A549 (cell line): ENCODE results near the gene MBTPS2. TPM values are rescaled to one million over a fixed set of nuclear protein-coding genes. Genes with fewer than 3 reads are reported as not detected.
A peak's percentile ranks its signal among the peaks of the same experiment; 100 is the strongest.

Experiments
- ATAC-seq, 2 experiments: fragments of 200-7000 bp in 1 of 2; fragments of >200 bp in 1 of 2; cut with Nextera tagmentation in 1 of 2; cut with Tn5 transposase in 1 of 2; 3 replicates each; pipeline versions ENCODE4 v1.8.0 to v1.9.1; 2018 to 2020; ENCODE audit warnings: mild to moderate bottlenecking in 1 of 2, moderate library complexity in 1 of 2
- CTCF ChIA-PET: fragments of 300-600 bp; sonication (Branson Sonifier 250); formaldehyde crosslinking; extraction: SDS; loops from one replicate; lab custom pipeline; 2021; ENCODE audit warnings: antibody characterized with exemption, inconsistent platforms; lab: Yijun Ruan, JAX
- POLR2A ChIA-PET: fragments of 350-600 bp; formaldehyde crosslinking; extraction: SDS; loops from one replicate; lab custom pipeline; 2021; ENCODE audit warnings: antibody characterized with exemption, inconsistent platforms; lab: Yijun Ruan, JAX
- DNase-seq, 2 experiments: peaks; one replicate each; pipeline versions ENCODE4 v3.0.0 to v3.0.0-alpha.2; 2011 to 2016; ENCODE audit warnings: low read depth in 1 of 2, low spot score in 1 of 2
- FAIRE-seq: peaks from 2 replicates; lab custom pipeline; 2011; peaks lifted over from hg19 to GRCh38; lab: Jason Lieb, UNC
- H3K27ac ChIP-seq, 2 experiments: fragments of >200 bp; sonication (Bioruptor Twin); formaldehyde crosslinking; 3 replicates each; pipeline ENCODE4 v1.5.1; 2016 to 2017
- H3K4me1 ChIP-seq: fragments of >200 bp; sonication (Bioruptor Twin); formaldehyde crosslinking; 3 replicates; pipeline ENCODE4 v1.6.1; 2016
- H3K4me2 ChIP-seq: fragments of >200 bp; sonication (Bioruptor Twin); formaldehyde crosslinking; 3 replicates; pipeline ENCODE4 v1.6.1; 2016
- H3K4me3 ChIP-seq: fragments of >200 bp; sonication (Bioruptor Twin); formaldehyde crosslinking; 3 replicates; pipeline ENCODE4 v1.5.1; 2016
- H3K9me3 ChIP-seq: fragments of >200 bp; sonication (Bioruptor Twin); formaldehyde crosslinking; 3 replicates; pipeline ENCODE4 v1.6.1; 2016
- ATOH8 ChIP-seq: fragments of 250-450 bp; sonication (Bioruptor Pico); IDR thresholded peaks from 2 replicates; pipeline ENCODE4 v1.5.0; 2020; ENCODE audit warnings: low read depth, mild to moderate bottlenecking, moderate library complexity
- CBX2 ChIP-seq: fragments of 200-600 bp; sonication (generic); IDR thresholded peaks from 2 replicates; pipeline ENCODE4 v1.6.1; 2016; ENCODE audit warnings: low read depth, mild to moderate bottlenecking, borderline replicate concordance
- CEBPB ChIP-seq, 2 experiments: fragments of >200 bp in 1 of 2; sonication (Bioruptor Twin) in 1 of 2; formaldehyde crosslinking in 1 of 2; IDR thresholded peaks; 2 replicates each; pipeline ENCODE4 v1.6.1; 2012 to 2016
- CHD2 ChIP-seq: fragments of 150-350 bp; IDR thresholded peaks from 2 replicates; pipeline ENCODE4 v1.6.1; 2014; ENCODE audit warnings: low read length; ENCODE audit not compliant: partially characterized antibody
- CHD4 ChIP-seq: fragments of 200-600 bp; sonication (generic); IDR thresholded peaks from 2 replicates; pipeline ENCODE4 v1.6.1; 2016; ENCODE audit warnings: antibody characterized with exemption, mild to moderate bottlenecking, borderline replicate concordance
- EP300 ChIP-seq, 2 experiments: fragments of >200 bp; sonication (Bioruptor Twin); formaldehyde crosslinking; IDR thresholded peaks; 2 replicates in 1 of 2; 3 replicates in 1 of 2; pipeline ENCODE4 v1.6.1; 2016 to 2017
- HDAC2 ChIP-seq: fragments of 200-600 bp; sonication (generic); IDR thresholded peaks from 2 replicates; pipeline ENCODE4 v1.6.1; 2016
- HEYL ChIP-seq: fragments of 250-450 bp; sonication (Bioruptor Pico); IDR thresholded peaks from 2 replicates; pipeline ENCODE4 v1.8.0; 2021; ENCODE audit warnings: mild to moderate bottlenecking, moderate library complexity
- HMGXB4 ChIP-seq: fragments of 250-450 bp; sonication (Bioruptor Pico); IDR thresholded peaks from 2 replicates; pipeline ENCODE4 v1.5.0; 2021; ENCODE audit warnings: mild to moderate bottlenecking, moderate library complexity, borderline replicate concordance
- KDM5A ChIP-seq: fragments of 200-600 bp; sonication (generic); IDR thresholded peaks from 2 replicates; pipeline ENCODE4 v1.6.1; 2016; ENCODE audit warnings: antibody characterized with exemption, mild to moderate bottlenecking
- MAFK ChIP-seq: fragments of 450-650 bp; IDR thresholded peaks from 2 replicates; pipeline ENCODE4 v1.6.1; 2014; ENCODE audit not compliant: partially characterized antibody
- MAX ChIP-seq: IDR thresholded peaks from 2 replicates; pipeline ENCODE4 v1.6.1; 2012
- MYC ChIP-seq: IDR thresholded peaks from 2 replicates; pipeline ENCODE4 v1.6.1; 2012; ENCODE audit warnings: mild to moderate bottlenecking, inconsistent platforms, low read length, improper control_type of control experiment, borderline replicate concordance
- NFE2L2 ChIP-seq: fragments of 150-350 bp; conservative IDR thresholded peaks from 2 replicates; pipeline ENCODE4 v1.6.1; 2014; ENCODE audit warnings: low read length
- PHF8 ChIP-seq: fragments of 200-600 bp; sonication (generic); IDR thresholded peaks from 2 replicates; pipeline ENCODE4 v1.6.1; 2016; ENCODE audit warnings: low read depth, mild to moderate bottlenecking, antibody characterized with exemption, moderate library complexity, borderline replicate concordance
- POLR2A ChIP-seq: IDR thresholded peaks from 2 replicates; pipeline ENCODE4 v1.6.1; 2012; ENCODE audit warnings: mild to moderate bottlenecking, low read length
- POLR2AphosphoS2 ChIP-seq: conservative IDR thresholded peaks from 2 replicates; pipeline ENCODE4 v1.6.1; 2012; ENCODE audit warnings: low read length, improper control_type of control experiment, inconsistent platforms
- REST ChIP-seq: fragments of 200-600 bp; sonication (generic); IDR thresholded peaks from 2 replicates; pipeline ENCODE4 v1.6.1; 2016; ENCODE audit warnings: antibody characterized with exemption, mild to moderate bottlenecking, moderate library complexity
- RFX5 ChIP-seq: fragments of 450-650 bp; IDR thresholded peaks from 2 replicates; pipeline ENCODE4 v1.7.1; 2014; ENCODE audit warnings: antibody characterized with exemption, mild to moderate bottlenecking, moderate library complexity
- TP53 ChIP-seq: fragments of 250-450 bp; sonication (Bioruptor Pico); IDR thresholded peaks from 2 replicates; pipeline ENCODE4 v1.5.0; 2021; ENCODE audit warnings: mild to moderate bottlenecking, moderate library complexity
- ZC3H11A ChIP-seq: fragments of 450-650 bp; IDR thresholded peaks from 2 replicates; pipeline ENCODE4 v1.6.1; 2014; ENCODE audit warnings: antibody characterized with exemption, mild to moderate bottlenecking
- ZFP36 ChIP-seq: fragments of 450-650 bp; IDR thresholded peaks from 2 replicates; pipeline ENCODE4 v1.6.1; 2014; ENCODE audit warnings: borderline replicate concordance; ENCODE audit not compliant: partially characterized antibody
- ZSCAN20 ChIP-seq: fragments of 250-450 bp; sonication (Bioruptor Pico); IDR thresholded peaks from 2 replicates; pipeline ENCODE4 v1.8.0; 2022; ENCODE audit warnings: mild to moderate bottlenecking, moderate library complexity
- WGBS: methylation state at CpG from one replicate; pipeline ENCODE4 v1.1.6; 2017; ENCODE audit errors: missing lambda C conversion rate; 5-methylcytosine and 5-hydroxymethylcytosine counted together
- polyA plus RNA-seq, 4 experiments: library from polyadenylated mRNA; depleted of rRNA in 3 of 4; stranded (reverse); fragments of >200 nt; fragmentation: RNase III in 1 of 4; extraction: RNeasy Plus Mini Kit Qiagen cat#74134 plus additional on column Dnase treatment in 1 of 4; gene quantifications; 2 replicates in 3 of 4; 3 replicates in 1 of 4; pipeline ENCODE4 v1.2.3, GENCODE V29; 2011 to 2017

Gene MBTPS2
- polyA plus RNA-seq, 2 of the 4 experiments (the other 2 are of a cell fraction), result 24.7 to 65.6 TPM

GRCh38 chrX:21881881-21882574 is 42.6 kb downstream of the MBTPS2 start:
- Histone ChIP-seq H3K4me2 (no peak overlapping the region), H3K27ac (no peak overlapping the region), H3K9me3 (no peaks in the 10 kb centered on the region), H3K4me1 (0 out of 3 replicates have a peak, but pooled peaks cover 3% of the 10 kb centered on the region), H3K4me3 (no peak overlapping the region)
- FAIRE-seq, result no peak
- ChIA-PET POLR2A (no interaction called here), CTCF (no interaction called here)
- 96% methylated on average over 3 of the region's 3 CpGs for WGBS
- DNase-seq, result no peak
- no peak for TF ChIP-seq ATOH8
- TF ChIP-seq POLR2AphosphoS2, result no peak
- no peak for TF ChIP-seq POLR2A
- no peak for TF ChIP-seq HDAC2
- no peak for TF ChIP-seq MAX
- TF ChIP-seq CHD2, result no peak
- no peak for TF ChIP-seq NFE2L2
- no peak for TF ChIP-seq ZFP36
- TF ChIP-seq CHD4, result no peak
- TF ChIP-seq MAFK, result no peak
- no peak for TF ChIP-seq HEYL (CRISPR knock-in tag)
- no peak for TF ChIP-seq TP53 (CRISPR knock-in tag)
- no peak for ATAC-seq

GRCh38 chrX:21883258-21883657 is 43.8 kb downstream of the MBTPS2 start:
- ChIA-PET POLR2A (no interaction called here), CTCF (interaction anchor here (1.2 kb wide), 1 partner anchor 49 kb away, joined by 3 read pairs; no protein-coding TSS in a partner anchor)
- WGBS, result 82% methylated on average over 5 of the region's 5 CpGs
- TF ChIP-seq POLR2AphosphoS2 (no peak), MYC (no peak), CBX2 (no peak)
- H3K9me3 ChIP-seq, result no peaks in the 10 kb centered on the region
- FAIRE-seq (no peak), ATAC-seq (no peak), DNase-seq (peak in 1 of 2 experiments; percentile 0)
- 0 out of 3 replicates have a peak, but pooled peaks cover 3% of the 10 kb centered on the region for H3K4me1 ChIP-seq
- H3K4me3 ChIP-seq, result no peak overlapping the region
- H3K27ac ChIP-seq, result no peak overlapping the region
- no peak overlapping the region for H3K4me2 ChIP-seq

GRCh38 chrX:21885568-21885967 is 46.2 kb downstream of the MBTPS2 start:
- ATAC-seq (no peak), FAIRE-seq (no peak), DNase-seq (no peak)
- Histone ChIP-seq H3K4me2 (no peak overlapping the region), H3K27ac (no peak overlapping the region), H3K4me3 (no peak overlapping the region), H3K9me3 (no peaks in the 10 kb centered on the region), H3K4me1 (0 out of 3 replicates have a peak, but pooled peaks cover 3% of the 10 kb centered on the region)
- CTCF ChIA-PET, result interaction anchor here (1.0 kb wide), 1 partner anchor 28 kb away, joined by 3 read pairs; no protein-coding TSS in a partner anchor
- TF ChIP-seq ZSCAN20 (no peak), HMGXB4 (CRISPR knock-in tag) (no peak), MYC (no peak), PHF8 (no peak), ZFP36 (no peak), KDM5A (no peak), RFX5 (no peak), EP300 (IDR thresholded peaks at IDR 0.05) (no peak), CEBPB (IDR thresholded peaks at IDR 0.05) (no peak), TP53 (CRISPR knock-in tag) (no peak), REST (no peak), ZC3H11A (no peak)
- WGBS, result 80% methylated on average over 1 of the region's 1 CpG
- POLR2A ChIA-PET, result interaction anchor here (1.0 kb wide), 1 partner anchor 56 kb away, joined by 3 read pairs; no protein-coding TSS in a partner anchor
